Caki2 (cell line): ENCODE measurements around the gene NINL. TPM values are rescaled to one million over a fixed set of nuclear protein-coding genes. Genes with fewer than 3 reads are reported as not detected.

ENCODE experiments used
- DNase-seq: peaks from one replicate; pipeline ENCODE4 v3.0.0-alpha.2; 2015; ENCODE audit warnings: low read depth
- in situ Hi-C: cut with HindIII; loops from 2 replicates; pipeline ENCODE4 v1.10.0; 2016; ENCODE audit warnings: low sequenced_read_pairs, low pct_unique_long_range_greater_than_20kb, mixed read lengths
- total RNA-seq: library from RNA; depleted of rRNA; stranded (reverse); fragments of >200 nt; shearing (Covaris generic); gene quantifications from 2 replicates; pipeline ENCODE4 v1.2.3, GENCODE V29; 2014; ENCODE audit warnings: low replicate concordance

Gene NINL
- total RNA-seq, 1 experiment from 2014 or later, result 9.2 TPM

DNA sequence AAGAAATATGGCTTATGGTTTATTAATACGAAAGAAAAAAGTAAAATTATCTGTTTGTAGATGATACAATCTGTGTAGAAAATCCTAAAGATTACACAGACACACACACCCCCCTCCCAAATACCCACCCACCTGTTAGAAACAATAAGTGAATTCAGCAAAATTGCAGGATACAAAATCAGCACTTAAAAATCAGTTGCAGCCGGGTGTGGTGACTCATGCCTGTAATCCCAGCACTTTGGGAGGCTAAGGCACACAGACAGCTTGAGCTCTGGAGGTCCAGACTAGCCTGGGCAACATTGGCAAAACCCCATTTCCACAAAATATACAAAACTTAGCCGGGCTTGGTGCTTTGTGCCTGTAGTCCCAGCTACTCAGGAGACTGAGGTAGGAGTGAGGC is 42.3 kb downstream of the NINL start:
- DNase-seq, result no peak
- in situ Hi-C loops, result no loop called here

DNA sequence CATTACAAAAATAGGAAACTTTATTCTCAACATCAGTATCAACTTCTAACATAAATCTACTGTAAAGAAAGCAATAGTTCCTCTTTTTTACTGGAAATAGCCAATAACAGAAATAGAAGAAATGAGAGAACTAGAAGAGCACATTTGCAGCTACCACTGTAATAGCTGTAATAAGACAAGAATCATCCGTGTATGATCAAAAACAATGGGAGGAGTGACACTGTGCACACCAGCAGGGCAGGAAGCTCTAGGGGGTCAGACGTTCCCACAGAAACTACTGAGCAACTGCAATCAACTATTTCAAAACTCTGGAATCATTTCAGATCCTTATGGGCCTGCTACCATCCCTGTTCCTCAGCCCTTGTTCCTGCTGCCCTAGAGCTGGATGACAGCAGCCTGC is 43.7 kb downstream of the NINL start:
- no peak for DNase-seq
- in situ Hi-C loops, result no loop called here

DNA sequence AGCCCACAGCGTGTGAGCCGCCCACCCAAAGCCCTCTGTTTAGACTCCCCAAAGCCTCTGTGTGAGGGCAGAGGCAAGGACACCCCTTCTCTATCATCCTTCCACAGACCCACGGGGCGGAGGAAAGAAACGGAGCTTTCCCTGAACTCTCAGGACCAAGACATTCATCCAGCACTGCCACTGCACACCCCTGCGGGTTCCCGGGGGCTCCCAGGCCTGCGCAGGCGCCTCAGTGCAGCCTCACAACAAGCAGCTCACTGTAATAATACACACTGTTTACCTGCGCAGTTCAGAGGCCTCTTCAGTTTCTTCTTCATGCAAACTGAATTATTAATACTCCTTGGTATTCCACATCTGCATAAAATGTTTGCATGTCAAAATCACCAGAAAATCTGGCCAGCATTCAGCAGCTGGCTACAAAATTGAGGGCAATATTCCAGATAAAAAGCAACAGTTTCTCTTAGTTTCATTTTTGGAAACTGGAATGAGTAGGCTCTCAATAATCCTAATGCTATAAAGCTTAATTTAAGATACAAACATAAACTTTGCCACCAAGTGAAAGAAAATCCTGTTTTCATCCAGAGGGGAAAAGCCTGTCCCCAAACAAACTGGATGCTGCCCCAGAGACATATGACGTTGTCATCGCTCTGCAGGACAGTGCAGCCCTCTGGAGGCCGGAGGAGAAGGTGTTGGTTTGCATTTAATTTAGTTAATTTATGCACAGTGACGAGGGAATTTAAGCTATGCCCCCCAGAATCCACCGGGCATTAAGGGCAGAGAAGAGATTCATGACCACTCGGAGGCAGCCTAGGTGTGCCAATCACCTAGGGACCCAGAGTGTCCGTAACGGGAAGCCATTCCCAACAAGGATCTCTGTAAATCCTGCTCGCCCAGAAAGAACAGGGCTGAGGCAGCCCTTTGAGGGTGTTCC is 45.3 kb downstream of the NINL start:
- peak; percentile 41 for DNase-seq
- in situ Hi-C loops, result no loop called here

DNA sequence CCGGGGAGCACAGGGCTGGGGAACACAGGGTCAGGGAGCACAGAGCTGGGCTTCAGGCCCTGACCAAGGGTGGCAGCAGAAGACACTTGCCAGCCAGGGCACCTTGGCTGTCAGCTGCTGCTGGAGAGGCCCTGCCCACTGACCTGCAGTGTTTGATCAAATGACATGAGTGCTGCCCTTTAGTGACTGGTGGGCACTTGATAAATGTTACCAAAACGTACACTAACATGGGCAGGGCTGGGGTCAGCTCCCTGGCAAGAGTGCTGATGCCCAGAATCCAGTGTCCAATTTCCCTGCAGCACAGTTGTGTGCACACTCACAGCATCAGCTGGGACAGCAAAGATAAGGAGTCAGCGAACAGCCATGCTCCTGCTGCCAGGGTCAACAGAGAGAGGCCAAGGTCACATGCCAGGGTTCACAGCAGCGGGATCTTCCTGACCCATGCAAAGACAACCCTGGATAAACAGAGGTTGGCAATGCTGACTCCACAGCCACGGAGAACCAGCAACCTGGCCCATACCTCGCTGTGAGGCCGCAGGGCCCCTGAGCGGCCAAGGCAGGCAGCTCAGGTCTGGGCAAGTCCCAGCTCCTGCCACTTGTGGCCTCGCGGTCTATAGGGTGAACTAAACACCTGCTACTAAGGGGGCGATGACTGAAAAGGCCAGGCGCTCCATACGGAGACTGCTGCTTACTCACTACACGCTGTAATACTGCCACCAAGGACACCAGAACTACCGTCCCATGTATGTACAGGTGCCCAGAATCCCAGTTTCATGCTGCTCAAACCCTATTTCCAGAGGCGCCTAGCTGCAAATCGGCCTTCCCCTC is 46.3 kb downstream of the NINL start:
- in situ Hi-C loops, result no loop called here
- no peak for DNase-seq

DNA sequence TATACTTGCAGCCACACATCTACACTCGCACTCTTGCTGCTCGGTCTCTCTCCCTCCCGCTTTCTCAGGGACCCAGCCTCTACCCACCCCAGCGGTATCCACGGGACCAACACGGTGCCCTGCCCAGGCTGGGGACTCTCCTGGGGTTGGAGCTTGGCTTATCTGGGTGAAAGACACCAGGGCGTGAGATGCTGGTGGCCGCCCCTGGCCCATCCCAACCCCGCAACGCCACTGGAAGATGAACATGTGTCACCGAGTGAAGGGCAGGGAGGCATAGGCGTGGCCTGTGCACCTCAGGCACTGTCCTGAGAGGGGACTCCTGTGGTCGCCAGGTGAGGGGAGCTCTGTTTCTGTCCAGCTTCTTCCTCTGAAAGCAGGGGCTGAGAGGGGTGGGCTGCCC is 47.4 kb downstream of the NINL start:
- in situ Hi-C loops, result no loop called here

DNA sequence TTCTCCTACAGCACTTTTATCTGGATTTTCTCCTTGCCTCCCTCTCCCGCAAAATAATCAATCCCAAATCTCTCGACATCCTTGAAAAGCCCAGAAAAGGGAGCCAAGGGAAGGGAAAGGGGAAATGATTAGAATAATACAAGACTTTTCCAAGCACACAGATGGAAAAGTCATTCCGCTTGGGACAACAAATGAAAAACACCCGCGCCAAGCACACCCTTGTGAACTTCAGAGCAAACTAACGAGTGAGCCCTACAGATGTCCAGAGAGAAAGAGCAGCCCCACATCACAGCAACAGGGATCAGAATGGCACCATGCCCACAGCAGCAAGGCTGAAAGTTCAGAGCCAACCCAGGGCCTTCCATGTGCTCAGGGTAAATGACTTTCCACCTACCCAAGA is 49.6 kb downstream of the NINL start:
- DNase-seq, result no peak
- in situ Hi-C loops, result no loop called here

More for the DNA sequence above, 47.4 kb downstream of the NINL start:
- DNase-seq, result no peak

DNA sequence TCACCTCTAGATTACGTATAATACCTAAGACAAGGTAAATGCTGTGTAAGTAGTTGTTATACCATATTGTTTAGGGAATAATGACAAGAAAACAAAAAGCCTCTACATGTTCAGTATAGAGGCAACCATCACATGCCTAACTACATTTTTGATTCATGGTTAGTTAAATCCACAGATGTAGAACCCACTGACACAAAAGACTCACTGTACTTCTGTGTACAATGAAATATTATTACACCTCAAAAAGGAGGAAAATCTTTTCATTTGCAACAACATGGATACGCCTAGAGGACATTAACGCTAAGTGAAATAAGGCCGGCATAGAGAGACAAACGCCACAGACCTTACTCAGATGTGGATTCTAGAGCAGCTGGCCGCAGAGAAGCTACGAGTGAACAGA is 50.5 kb downstream of the NINL start:
- in situ Hi-C loops, result no loop called here
- no peak for DNase-seq

DNA sequence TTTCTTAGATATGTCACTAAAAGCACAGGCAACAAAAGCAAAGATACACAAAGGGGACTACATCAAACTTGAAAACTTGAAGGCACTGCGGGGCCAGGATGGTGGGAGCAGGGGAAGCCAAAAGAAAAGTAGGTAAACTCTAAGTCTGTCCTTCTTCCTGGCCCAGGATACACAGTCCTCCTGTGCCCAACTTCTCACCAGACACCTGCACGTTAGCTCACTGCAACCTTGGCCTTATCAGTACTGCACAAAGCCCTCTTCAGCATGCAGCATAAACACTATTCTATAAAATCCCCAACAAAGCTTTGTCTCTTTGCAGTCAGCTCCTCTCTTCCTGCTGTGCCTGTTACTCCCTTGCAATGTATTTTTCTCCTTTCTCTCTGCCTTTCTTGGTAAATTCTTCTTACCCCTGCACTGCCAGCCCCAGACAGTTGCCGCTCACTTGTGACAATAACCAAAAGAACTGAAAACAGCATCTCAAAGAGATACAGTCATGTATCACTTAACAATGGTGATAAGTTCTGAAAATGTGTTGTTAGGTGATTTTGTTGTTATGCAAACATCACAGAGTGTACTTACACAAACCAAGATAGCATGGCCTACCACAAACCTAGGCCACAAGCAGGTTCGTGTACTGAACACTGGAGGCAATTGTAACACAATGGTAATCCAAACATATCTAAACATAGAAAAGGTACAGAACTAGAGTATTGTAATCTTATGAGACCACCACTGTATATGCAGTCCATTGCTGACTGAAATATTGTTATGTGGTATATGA is 51.2 kb downstream of the NINL start:
- no peak for DNase-seq
- in situ Hi-C loops, result no loop called here

DNA sequence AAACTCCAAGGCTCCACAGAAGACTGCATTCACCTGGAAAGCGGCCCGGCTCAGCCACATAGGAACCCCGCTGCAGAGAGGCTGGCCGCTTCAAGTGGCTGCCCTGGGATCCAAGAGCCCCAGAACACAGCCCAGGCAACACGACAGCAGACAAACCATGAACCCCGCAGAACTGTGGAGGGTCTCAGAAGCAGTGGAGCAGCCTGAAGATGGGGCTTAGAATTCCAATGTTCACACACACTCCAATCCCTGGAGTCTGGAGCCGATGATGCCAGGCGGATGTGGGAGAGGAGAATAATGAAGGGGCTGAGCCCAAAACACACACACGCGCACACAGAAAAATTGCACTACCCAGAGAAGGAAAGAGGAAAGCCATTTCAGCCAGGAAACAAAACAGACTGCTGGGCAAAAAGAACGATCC is 52.4 kb downstream of the NINL start:
- DNase-seq, result no peak
- in situ Hi-C loops, result no loop called here

DNA sequence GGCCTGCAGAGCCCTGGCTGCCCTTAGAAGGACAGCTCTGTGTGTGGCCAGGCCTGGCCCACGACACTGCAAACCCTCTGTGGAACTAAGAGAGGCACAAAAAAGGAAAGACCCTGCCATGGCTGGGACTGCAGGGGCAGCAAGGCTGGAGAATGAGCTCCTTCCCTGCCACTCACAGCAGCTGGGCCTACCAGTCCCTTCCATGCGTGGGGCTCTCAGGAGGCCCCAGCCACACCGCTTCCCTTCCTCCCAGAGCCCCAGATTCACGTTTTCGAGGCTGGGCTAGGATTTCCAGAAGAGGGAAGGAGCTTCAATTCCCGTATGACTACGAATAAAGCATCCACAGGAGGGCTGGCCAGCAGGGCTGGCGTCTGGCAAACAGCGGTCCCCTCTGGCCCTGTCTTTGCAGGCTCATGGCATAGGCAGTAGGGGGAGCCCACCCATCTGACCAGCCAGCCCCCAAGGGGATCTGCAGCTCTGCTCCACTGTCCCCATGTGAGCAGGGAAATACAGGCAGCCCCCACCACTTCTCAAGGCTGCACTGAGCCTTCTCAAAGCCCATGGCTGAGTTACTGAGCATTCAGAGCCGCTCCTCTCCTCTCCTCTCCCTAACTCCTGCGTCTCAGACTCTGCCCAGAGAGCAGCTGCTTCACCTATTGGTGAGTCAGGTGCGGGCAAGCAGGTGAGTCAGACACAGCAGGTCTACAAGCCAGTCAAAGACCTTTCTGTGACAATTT is 53.1 kb downstream of the NINL start:
- DNase-seq, result no peak
- in situ Hi-C loops, result no loop called here

DNA sequence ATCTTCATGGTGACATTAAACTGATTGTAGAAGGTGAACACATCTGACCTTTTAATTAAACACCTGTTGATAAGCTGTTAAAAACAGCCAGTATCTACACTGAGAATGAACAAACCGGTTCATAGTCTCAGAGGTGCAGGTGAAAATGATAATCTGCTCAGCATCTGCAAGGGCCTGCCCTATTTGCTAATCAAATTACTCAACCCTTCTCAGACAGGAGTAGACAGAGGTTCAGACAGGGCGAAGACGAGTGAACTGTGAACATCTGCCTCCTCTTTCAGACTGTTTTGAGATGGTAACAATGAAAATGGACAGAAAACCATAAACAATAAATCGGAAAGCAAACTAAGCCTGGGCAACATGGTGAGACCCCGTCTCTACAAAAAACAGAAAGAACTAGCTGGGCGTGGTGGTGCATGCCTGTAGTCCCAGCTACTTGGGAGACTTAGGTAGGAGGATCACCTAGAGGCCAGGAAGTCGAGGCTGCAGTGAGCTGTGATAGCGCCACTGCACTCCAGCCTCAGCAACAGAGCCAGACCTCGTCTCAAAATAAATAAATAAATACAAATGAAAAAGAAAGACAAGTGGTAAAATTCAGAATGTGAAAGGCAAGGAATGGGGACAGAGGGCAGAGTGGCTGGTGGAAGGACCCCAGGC is 55.9 kb downstream of the NINL start:
- no peak for DNase-seq
- in situ Hi-C loops, result no loop called here

DNA sequence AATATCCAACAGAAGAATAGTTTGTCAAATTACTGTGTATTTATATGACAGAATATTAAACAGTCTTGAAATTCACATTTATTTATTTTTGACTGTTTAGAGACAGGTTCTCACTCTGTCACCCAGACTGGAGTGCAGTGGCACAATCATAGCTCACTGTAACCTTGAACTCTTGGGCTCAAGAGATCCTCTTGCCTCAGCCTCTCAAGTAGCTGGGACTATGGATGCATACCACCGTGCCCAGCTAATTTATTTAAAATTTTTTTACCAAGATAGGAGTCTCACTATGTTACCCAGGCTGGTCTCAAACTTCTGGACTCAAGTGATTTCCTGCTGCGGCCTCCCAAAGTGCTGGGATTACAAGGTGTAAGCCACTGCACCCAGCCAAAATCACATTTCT is 57.4 kb downstream of the NINL start:
- no peak for DNase-seq
- in situ Hi-C loops, result no loop called here

DNA sequence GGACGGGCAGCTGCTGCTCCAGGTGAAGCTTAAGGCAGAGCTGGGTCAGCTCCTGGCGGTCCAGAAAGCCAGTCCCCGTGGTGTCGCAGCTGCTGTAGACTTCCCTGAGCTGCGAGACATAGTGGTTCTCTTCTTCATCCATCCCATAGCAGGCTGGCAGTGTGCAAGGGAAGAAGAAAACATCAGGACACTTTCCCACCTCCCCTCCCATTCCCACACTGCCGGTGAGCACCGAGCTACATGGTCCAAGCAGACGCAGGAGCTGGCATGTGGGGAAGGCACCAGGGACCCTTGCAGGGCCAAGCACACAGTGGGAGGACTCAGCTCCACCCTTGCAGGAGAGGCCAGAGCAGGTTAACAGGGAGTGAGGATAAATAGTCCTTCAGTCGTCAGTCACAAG is 58.9 kb downstream of the NINL start:
- in situ Hi-C loops, result no loop called here
- DNase-seq, result peak; percentile 13

DNA sequence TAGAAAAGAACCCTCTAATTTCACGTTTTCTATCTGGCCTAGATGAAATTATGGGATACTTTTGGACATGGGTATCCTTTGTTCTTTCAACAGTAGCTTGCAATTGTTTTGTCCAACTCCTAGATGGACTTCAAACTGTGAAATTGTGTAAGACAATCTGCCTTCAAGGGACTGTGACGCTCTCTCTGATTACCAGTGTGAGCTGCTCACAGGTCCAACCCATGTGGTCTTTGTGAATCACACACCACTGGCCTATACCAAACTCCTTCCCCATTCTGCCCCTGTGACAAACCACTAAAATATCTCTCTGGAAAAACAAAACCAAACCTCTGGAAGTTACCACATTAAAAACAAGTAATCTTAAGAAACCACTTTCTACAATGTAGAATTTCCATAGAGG is 59.5 kb downstream of the NINL start:
- in situ Hi-C loops, result no loop called here
- peak; percentile 83 for DNase-seq

DNA sequence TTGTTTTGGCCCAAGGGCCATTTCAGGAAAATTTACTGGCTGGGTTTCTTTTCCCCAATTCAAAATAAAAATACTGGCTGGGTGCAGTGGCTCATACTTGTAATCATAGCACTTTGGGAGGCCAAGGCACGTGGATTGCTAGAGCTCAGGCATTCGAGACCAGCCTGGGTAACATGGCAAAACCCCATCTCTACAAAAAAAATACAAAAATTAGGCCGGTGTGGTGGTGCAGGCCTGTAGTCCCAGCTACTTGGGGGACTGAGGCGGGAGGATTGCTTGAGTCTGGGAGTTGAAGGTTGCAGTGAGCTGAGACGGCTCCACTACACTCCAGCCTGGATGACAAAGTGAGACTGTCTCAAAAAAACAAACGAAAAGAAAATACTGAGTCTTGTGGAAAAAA is 60.0 kb downstream of the NINL start:
- DNase-seq, result no peak
- in situ Hi-C loops, result no loop called here

DNA sequence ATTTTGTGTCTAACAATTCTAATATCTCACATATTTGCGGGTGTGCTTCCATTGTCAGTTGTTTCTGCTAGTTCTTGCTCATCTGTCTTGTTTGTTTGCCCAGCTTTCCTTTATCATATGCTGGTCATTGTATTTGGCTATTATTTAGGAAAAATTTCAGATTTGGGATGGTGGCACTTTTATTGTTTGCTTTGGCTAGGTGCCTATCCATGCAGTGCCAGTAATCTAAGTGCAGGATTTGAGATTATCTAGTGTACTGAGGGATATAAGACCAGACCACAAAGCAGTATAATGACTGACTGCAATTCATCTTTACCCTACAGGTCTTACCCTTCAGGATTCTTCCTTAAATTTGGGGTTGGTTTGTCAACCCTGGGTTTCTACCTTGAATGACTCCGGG is 63.9 kb downstream of the NINL start:
- in situ Hi-C loops, result no loop called here
- DNase-seq, result no peak

DNA sequence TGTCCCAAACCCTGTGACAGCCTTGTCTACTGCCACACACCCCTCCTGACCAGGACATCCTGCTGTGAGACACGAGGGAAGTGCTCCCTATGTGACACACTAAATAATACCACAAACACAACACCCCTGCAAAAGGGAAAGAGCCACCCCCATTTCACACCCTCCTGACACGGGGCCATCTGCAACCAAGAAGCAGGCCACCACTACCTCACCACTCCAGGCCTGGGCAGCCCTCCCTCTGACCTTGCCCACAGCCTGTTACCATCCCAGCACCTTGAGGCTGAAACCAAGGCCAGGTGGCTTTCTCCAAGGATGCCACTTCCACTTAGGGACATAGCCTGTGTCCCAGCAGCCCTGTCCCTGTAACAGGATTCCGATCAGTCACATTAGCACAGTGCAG is 68.2 kb downstream of the NINL start:
- DNase-seq, result no peak
- in situ Hi-C loops, result no loop called here
